HepG2 (cell line): ENCODE data around the gene EGR1. TPM values are rescaled to one million over a fixed set of nuclear protein-coding genes. Genes with fewer than 3 reads are reported as not detected.
A peak's percentile ranks its signal among the peaks of the same experiment; 100 is the strongest.

Source experiments
- CHD4 ChIP-seq: fragments of 200-600 bp; sonication (generic); IDR thresholded peaks from 2 replicates; pipeline ENCODE4 v1.7.0; 2017; ENCODE audit warnings: mild to moderate bottlenecking, low read length, borderline replicate concordance
- CREB1 ChIP-seq, 2 experiments: fragments of 450-650 bp in 1 of 2; IDR thresholded peaks; 2 replicates each; pipeline ENCODE4 v1.6.1; 2016 to 2017; ENCODE audit warnings: control low read depth in 1 of 2, mild to moderate bottlenecking in 1 of 2, missing compliant biosample characterization in 1 of 2, missing genetic modification characterization in 1 of 2
- EEA1 ChIP-seq: sonication (generic); formaldehyde crosslinking; IDR thresholded peaks from 2 replicates; pipeline ENCODE4 v1.5.1; 2020; ENCODE audit warnings: mild to moderate bottlenecking, missing genetic modification reagents, borderline replicate concordance
- FOXC1 ChIP-seq: sonication (generic); formaldehyde crosslinking; IDR thresholded peaks from 2 replicates; pipeline ENCODE4 v1.8.0; 2022; ENCODE audit warnings: mild to moderate bottlenecking, missing genetic modification reagents, borderline replicate concordance
- GABPB1 ChIP-seq: IDR thresholded peaks from 2 replicates; pipeline ENCODE4 v1.6.1; 2016; ENCODE audit warnings: mild to moderate bottlenecking, missing genetic modification reagents, moderate library complexity, missing compliant biosample characterization
- JUNB ChIP-seq: sonication (generic); formaldehyde crosslinking; IDR thresholded peaks from 2 replicates; pipeline ENCODE4 v1.8.0; 2022; ENCODE audit warnings: missing genetic modification reagents, mild to moderate bottlenecking, borderline replicate concordance
- KAT8 ChIP-seq: IDR thresholded peaks from 2 replicates; pipeline ENCODE4 v1.6.1; 2016; ENCODE audit warnings: missing genetic modification reagents, missing compliant biosample characterization
- KLF16 ChIP-seq, 2 experiments: sonication (generic) in 1 of 2; formaldehyde crosslinking in 1 of 2; IDR thresholded peaks; 2 replicates each; pipeline versions ENCODE4 v1.6.1 to v1.8.0; 2016 to 2023; ENCODE audit warnings: missing genetic modification reagents in 2 of 2, missing compliant biosample characterization in 1 of 2
- MBD4 ChIP-seq: IDR thresholded peaks from 2 replicates; pipeline ENCODE4 v1.6.1; 2012; ENCODE audit warnings: low read length, inconsistent platforms, borderline replicate concordance
- MEIS2 ChIP-seq: sonication (generic); formaldehyde crosslinking; IDR thresholded peaks from 2 replicates; pipeline ENCODE4 v1.9.0; 2021; ENCODE audit warnings: mild to moderate bottlenecking, missing genetic modification reagents
- MTA3 ChIP-seq: sonication (generic); formaldehyde crosslinking; IDR thresholded peaks from 2 replicates; pipeline ENCODE4 v1.4.0; 2020; ENCODE audit warnings: missing genetic modification reagents
- NONO ChIP-seq, 2 experiments: fragments of 450-650 bp in 1 of 2; sonication (generic) in 1 of 2; formaldehyde crosslinking in 1 of 2; IDR thresholded peaks in 1 of 2; conservative IDR thresholded peaks in 1 of 2; 2 replicates each; pipeline versions ENCODE4 v1.6.1 to v1.8.0; 2017 to 2022; ENCODE audit warnings: mild to moderate bottlenecking in 1 of 2, missing genetic modification reagents in 1 of 2, moderate library complexity in 1 of 2
- SNAPC2 ChIP-seq: sonication (generic); formaldehyde crosslinking; IDR thresholded peaks from 2 replicates; pipeline ENCODE4 v1.8.1; 2022; ENCODE audit warnings: mild to moderate bottlenecking, missing genetic modification reagents
- SRF ChIP-seq: IDR thresholded peaks from 2 replicates; pipeline ENCODE4 v1.6.1; 2011; ENCODE audit warnings: mild to moderate bottlenecking, low read depth, low read length, moderate library complexity
- SRY ChIP-seq: sonication (generic); formaldehyde crosslinking; IDR thresholded peaks from 2 replicates; pipeline ENCODE4 v1.8.0; 2022; ENCODE audit warnings: mild to moderate bottlenecking, missing genetic modification reagents
- ZBTB1 ChIP-seq: sonication (generic); formaldehyde crosslinking; IDR thresholded peaks from 2 replicates; pipeline ENCODE4 v1.4.0; 2020; ENCODE audit warnings: missing genetic modification reagents, borderline replicate concordance
- ZC3H13 ChIP-seq: sonication (generic); formaldehyde crosslinking; IDR thresholded peaks from 2 replicates; pipeline ENCODE4 v1.8.1; 2023; ENCODE audit warnings: mild to moderate bottlenecking, missing genetic modification reagents, moderate library complexity
- ZFY ChIP-seq: sonication (generic); formaldehyde crosslinking; IDR thresholded peaks from 2 replicates; pipeline ENCODE4 v1.4.0; 2020; ENCODE audit warnings: missing genetic modification reagents
- ZNF777 ChIP-seq: sonication (generic); formaldehyde crosslinking; IDR thresholded peaks from 2 replicates; pipeline ENCODE4 v1.4.0; 2020; ENCODE audit warnings: missing genetic modification reagents
- polyA plus RNA-seq, 8 experiments: library from polyadenylated mRNA; depleted of rRNA in 3 of 8; stranded (reverse) in 7 of 8; unstranded in 1 of 8; fragments of >200 nt; fragmentation: Illumina TruSeq in 4 of 8; extraction: Trizol in 4 of 8; gene quantifications; 2 replicates each; pipeline versions ENCODE4 v1.2.1 to v1.2.3, GENCODE V29; 2011 to 2016; ENCODE audit warnings: low read depth in 4 of 8, missing spikeins in 1 of 8, mixed read lengths in 1 of 8; ENCODE audit not compliant: insufficient read depth in 1 of 8
- total RNA-seq, 5 experiments: library from RNA; depleted of rRNA; stranded (reverse); fragments of >200 nt; fragmentation: Illumina TruSeq; extraction: Trizol; gene quantifications; 2 replicates each; pipeline ENCODE4 v1.2.3, GENCODE V29; 2016; ENCODE audit warnings: low read depth in 1 of 5
- TF ChIP-seq, protein P1 (sequence below): sonication (generic); formaldehyde crosslinking; IDR thresholded peaks from 2 replicates; pipeline ENCODE4 v1.4.0; 2020; ENCODE audit warnings: missing genetic modification reagents
- TF ChIP-seq, protein P2 (sequence below): sonication (generic); formaldehyde crosslinking; IDR thresholded peaks from 2 replicates; pipeline ENCODE4 v1.5.0; 2020; ENCODE audit warnings: missing genetic modification reagents
- TF ChIP-seq, protein P3 (sequence below): IDR thresholded peaks from 2 replicates; pipeline ENCODE4 v1.6.1; 2012; ENCODE audit warnings: inconsistent platforms
- TF ChIP-seq, protein P4 (sequence below): sonication (generic); formaldehyde crosslinking; IDR thresholded peaks from 2 replicates; pipeline ENCODE4 v1.9.0; 2021; ENCODE audit warnings: missing genetic modification reagents, borderline replicate concordance

The EGR1 gene
- total and polyA plus RNA-seq, 2 of the 13 experiments (the other 11 are each of a cell fraction or from before 2014, with no cell fraction given), result 4.1 to 4.5 TPM

DNA sequence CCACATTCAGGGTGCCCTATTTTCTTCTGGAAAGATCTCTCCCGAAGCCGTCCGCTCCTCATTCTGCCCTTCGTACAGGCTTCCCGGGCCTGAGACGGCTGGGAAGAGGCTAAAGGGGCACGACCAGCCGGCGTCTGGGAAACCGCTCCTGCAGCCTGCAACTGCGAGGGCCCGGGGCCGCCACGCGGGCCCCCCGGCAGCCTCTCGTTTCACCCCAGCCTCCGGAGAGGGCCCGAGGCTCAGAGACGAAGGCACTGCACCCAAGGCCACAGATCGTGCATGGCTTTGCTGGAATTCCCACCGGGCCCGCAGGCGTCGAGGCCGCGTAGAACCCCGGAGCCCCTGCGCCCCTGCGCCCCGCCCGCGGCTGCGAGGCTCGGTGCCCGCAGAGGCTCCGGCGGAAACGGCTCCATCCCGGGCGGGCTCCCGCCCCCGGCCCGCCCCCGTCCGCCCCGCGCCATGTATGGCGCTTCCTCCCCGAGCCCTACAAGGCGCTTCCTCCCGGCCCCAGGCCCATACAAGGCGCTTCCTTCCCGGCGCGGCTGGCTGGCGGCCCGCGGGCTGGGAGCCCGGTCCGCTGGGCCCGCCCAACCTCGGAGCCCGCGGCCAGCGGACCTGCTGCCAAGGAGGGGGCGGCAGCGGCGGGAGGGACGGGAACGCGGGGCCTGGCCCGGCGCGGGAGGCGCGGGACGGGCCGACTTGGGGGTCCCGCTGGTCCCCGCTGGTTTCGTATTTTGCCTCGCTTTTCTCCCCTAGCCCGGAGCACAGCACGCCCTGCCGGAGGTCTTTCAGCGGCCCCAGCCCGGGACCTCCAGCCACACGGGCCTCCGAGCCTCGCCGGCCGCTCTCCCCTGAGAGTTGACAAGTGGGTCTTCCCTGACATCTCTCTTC lies 26.6 kb downstream of the EGR1 start (continued):
- TF ChIP-seq MEIS2 (CRISPR knock-in tag) (peak; percentile 70), SRF (peak; percentile 100), GABPB1 (CRISPR knock-in tag) (peak; percentile 73; the same call in 1 of the 2 replicates), KAT8 (CRISPR knock-in tag) (peak; percentile 41; the same call in 1 of the 2 replicates), CHD4 (no peak), MBD4 (no peak), JUNB (no peak), CREB1 (IDR thresholded peaks at IDR 0.05) (no peak), CREB1 (CRISPR knock-in tag; IDR thresholded peaks at IDR 0.05) (no peak), KLF16 (CRISPR knock-in tag; IDR thresholded peaks at IDR 0.05) (0 out of 4 replicates have a peak, but pooled peaks of 1 of the 2 experiments have one; percentile 21), ZFY (peak; percentile 80), FOXC1 (CRISPR knock-in tag) (peak; percentile 86; the same call in 1 of the 2 replicates), ZNF777 (CRISPR knock-in tag) (peak; percentile 83), NONO (IDR thresholded peaks at IDR 0.05) (no peak), NONO (CRISPR knock-in tag; conservative IDR thresholded peaks at IDR 0.05) (0 out of 2 replicates have a peak, but pooled peaks have one; percentile 51), MTA3 (CRISPR knock-in tag) (no peak), SRY (CRISPR knock-in tag) (peak; percentile 23; the same call in 1 of the 2 replicates), ZC3H13 (CRISPR knock-in tag) (no peak; the same call in 1 of the 2 replicates), ZBTB1 (CRISPR knock-in tag) (no peak), EEA1 (no peak), SNAPC2 (CRISPR knock-in tag) (peak; percentile 65; the same call in 1 of the 2 replicates)
- TF ChIP-seq, protein P1, sequence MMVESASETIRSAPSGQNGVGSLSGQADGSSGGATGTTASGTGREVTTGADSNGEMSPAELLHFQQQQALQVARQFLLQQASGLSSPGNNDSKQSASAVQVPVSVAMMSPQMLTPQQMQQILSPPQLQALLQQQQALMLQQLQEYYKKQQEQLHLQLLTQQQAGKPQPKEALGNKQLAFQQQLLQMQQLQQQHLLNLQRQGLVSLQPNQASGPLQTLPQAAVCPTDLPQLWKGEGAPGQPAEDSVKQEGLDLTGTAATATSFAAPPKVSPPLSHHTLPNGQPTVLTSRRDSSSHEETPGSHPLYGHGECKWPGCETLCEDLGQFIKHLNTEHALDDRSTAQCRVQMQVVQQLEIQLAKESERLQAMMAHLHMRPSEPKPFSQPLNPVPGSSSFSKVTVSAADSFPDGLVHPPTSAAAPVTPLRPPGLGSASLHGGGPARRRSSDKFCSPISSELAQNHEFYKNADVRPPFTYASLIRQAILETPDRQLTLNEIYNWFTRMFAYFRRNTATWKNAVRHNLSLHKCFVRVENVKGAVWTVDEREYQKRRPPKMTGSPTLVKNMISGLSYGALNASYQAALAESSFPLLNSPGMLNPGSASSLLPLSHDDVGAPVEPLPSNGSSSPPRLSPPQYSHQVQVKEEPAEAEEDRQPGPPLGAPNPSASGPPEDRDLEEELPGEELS (CRISPR knock-in tag), result no peak
- TF ChIP-seq, protein P2, sequence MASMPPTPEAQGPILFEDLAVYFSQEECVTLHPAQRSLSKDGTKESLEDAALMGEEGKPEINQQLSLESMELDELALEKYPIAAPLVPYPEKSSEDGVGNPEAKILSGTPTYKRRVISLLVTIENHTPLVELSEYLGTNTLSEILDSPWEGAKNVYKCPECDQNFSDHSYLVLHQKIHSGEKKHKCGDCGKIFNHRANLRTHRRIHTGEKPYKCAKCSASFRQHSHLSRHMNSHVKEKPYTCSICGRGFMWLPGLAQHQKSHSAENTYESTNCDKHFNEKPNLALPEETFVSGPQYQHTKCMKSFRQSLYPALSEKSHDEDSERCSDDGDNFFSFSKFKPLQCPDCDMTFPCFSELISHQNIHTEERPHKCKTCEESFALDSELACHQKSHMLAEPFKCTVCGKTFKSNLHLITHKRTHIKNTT, result no peak
- TF ChIP-seq, protein P3, sequence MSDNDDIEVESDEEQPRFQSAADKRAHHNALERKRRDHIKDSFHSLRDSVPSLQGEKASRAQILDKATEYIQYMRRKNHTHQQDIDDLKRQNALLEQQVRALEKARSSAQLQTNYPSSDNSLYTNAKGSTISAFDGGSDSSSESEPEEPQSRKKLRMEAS, result peak; percentile 77
- TF ChIP-seq, protein P4, sequence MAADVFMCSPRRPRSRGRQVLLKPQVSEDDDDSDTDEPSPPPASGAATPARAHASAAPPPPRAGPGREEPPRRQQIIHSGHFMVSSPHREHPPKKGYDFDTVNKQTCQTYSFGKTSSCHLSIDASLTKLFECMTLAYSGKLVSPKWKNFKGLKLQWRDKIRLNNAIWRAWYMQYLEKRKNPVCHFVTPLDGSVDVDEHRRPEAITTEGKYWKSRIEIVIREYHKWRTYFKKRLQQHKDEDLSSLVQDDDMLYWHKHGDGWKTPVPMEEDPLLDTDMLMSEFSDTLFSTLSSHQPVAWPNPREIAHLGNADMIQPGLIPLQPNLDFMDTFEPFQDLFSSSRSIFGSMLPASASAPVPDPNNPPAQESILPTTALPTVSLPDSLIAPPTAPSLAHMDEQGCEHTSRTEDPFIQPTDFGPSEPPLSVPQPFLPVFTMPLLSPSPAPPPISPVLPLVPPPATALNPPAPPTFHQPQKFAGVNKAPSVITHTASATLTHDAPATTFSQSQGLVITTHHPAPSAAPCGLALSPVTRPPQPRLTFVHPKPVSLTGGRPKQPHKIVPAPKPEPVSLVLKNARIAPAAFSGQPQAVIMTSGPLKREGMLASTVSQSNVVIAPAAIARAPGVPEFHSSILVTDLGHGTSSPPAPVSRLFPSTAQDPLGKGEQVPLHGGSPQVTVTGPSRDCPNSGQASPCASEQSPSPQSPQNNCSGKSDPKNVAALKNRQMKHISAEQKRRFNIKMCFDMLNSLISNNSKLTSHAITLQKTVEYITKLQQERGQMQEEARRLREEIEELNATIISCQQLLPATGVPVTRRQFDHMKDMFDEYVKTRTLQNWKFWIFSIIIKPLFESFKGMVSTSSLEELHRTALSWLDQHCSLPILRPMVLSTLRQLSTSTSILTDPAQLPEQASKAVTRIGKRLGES (CRISPR knock-in tag), result no peak
